Hepatocyte (in vitro differentiated cells): ENCODE results near the gene SERPINA12. TPM values are rescaled to one million over a fixed set of nuclear protein-coding genes. Genes with fewer than 3 reads are reported as not detected.
"Not testable (repeated sequence)": the region's sequence is repeated elsewhere in the genome, so short reads cannot be mapped to it uniquely, and the experiment has no call there.

Source experiments
- DNase-seq: peaks from one replicate; pipeline ENCODE4 v3.0.0-alpha.2; 2016; ENCODE audit warnings: low spot score
- H2AFZ ChIP-seq: fragments of 200-600 bp; sonication (generic); 2 replicates; pipeline ENCODE4 v1.6.0; 2016; ENCODE audit warnings: antibody characterized with exemption, mild to moderate bottlenecking
- H3K27ac ChIP-seq: fragments of 200-600 bp; sonication (generic); 2 replicates; pipeline ENCODE4 v1.5.1; 2016; ENCODE audit warnings: mild to moderate bottlenecking
- H3K27me3 ChIP-seq: fragments of 200-600 bp; sonication (generic); 2 replicates; pipeline ENCODE4 v1.6.1; 2016
- H3K36me3 ChIP-seq: fragments of 200-600 bp; sonication (generic); replicated peaks from 2 replicates; pipeline ENCODE4 v1.5.1; 2016; ENCODE audit warnings: low read depth; ENCODE audit not compliant: insufficient read depth
- H3K4me1 ChIP-seq: fragments of 200-600 bp; sonication (generic); 2 replicates; pipeline ENCODE4 v1.5.1; 2016; ENCODE audit warnings: mild to moderate bottlenecking, moderate library complexity; ENCODE audit not compliant: insufficient read depth
- H3K4me2 ChIP-seq: fragments of 200-600 bp; sonication (generic); 2 replicates; pipeline ENCODE4 v1.6.0; 2016
- H3K4me3 ChIP-seq: fragments of 200-600 bp; sonication (generic); 2 replicates; pipeline ENCODE4 v1.5.1; 2016; ENCODE audit warnings: mild to moderate bottlenecking
- H3K79me2 ChIP-seq: fragments of 200-600 bp; sonication (generic); 2 replicates; pipeline ENCODE4 v1.6.0; 2017; ENCODE audit warnings: mild to moderate bottlenecking
- H3K9me2 ChIP-seq: fragments of 200-600 bp; sonication (generic); replicated peaks from 2 replicates; pipeline ENCODE4 v1.6.0; 2017; ENCODE audit warnings: mild to moderate bottlenecking; ENCODE audit not compliant: insufficient read depth
- H3K9me3 ChIP-seq: fragments of 200-600 bp; sonication (generic); 2 replicates; pipeline ENCODE4 v1.5.1; 2016; ENCODE audit warnings: low read depth, mild to moderate bottlenecking
- H4K20me1 ChIP-seq: fragments of 200-600 bp; sonication (generic); 2 replicates; pipeline ENCODE4 v1.6.0; 2016; ENCODE audit warnings: mild to moderate bottlenecking; ENCODE audit not compliant: insufficient read depth, poor library complexity, severe bottlenecking
- EZH2 ChIP-seq: fragments of 200-600 bp; sonication (generic); IDR thresholded peaks from 2 replicates; pipeline ENCODE4 v1.6.1; 2016; ENCODE audit warnings: antibody characterized with exemption, mild to moderate bottlenecking, borderline replicate concordance
- EZH2phosphoT487 ChIP-seq: fragments of 200-600 bp; sonication (generic); IDR thresholded peaks from one replicate; pipeline ENCODE4 v1.6.1; 2018; ENCODE audit warnings: antibody characterized with exemption, mild to moderate bottlenecking, low read depth, moderate library complexity; ENCODE audit not compliant: unreplicated experiment, severe bottlenecking
- WGBS: methylation state at CpG from one replicate; pipeline ENCODE4 v1.1.6; 2016; ENCODE audit warnings: low lambda C conversion rate; ENCODE audit errors: missing lambda C conversion rate; 5-methylcytosine and 5-hydroxymethylcytosine counted together
- polyA plus RNA-seq: library from polyadenylated mRNA; unstranded; fragments of >200 nt; fragmentation: Nextera tagmentation; extraction: Ambion mirVana; gene quantifications from 2 replicates; pipeline ENCODE4 v1.2.1, GENCODE V29; 2016
- total RNA-seq: library from RNA; depleted of rRNA; stranded (reverse); fragments of >200 nt; gene quantifications from 2 replicates; pipeline ENCODE4 v1.2.3, GENCODE V29; 2014
- TF ChIP-seq, protein P1 (sequence below): fragments of 200-600 bp; sonication (generic); IDR thresholded peaks from 2 replicates; pipeline ENCODE4 v1.5.1; 2016; ENCODE audit warnings: antibody characterized with exemption, mild to moderate bottlenecking; ENCODE audit not compliant: poor library complexity

Gene SERPINA12
- total and polyA plus RNA-seq, 2 experiments from 2014 or later, result 0.25 TPM; not detected in 1

DNA sequence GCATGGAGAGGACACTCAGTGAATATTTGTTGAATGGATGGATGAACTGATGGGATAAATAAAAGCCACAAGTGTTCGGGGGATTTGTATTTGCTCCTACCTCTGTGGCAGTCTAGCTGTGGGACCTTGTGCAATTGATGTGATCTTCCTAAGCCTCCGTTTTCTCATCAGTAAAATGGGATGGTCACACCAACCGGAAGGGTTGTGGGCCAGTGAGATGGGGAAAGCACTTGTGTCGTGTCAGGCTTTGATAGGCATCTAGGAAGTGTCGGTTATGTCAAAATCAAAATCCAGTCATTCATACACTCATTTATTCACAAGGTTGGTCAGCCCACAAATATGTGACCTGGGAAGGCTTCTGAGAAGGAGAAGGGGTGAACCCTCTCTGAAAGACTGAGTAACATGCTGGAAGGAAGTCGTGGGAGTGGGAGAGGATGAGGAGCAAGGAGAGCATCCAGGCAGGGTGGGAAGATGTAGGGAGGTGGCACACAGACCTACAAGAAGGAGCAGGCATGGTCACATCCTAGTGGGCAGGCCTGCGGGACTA, 25.5 kb downstream of the SERPINA12 start:
- H3K9me3 ChIP-seq, result no peaks in the 10 kb centered on the region
- H4K20me1 ChIP-seq, result no peaks in the 10 kb centered on the region
- DNase-seq, result no peak
- no peak overlapping the region for H2AFZ ChIP-seq
- no peaks in the 10 kb centered on the region for H3K27me3 ChIP-seq
- no peak overlapping the region for H3K4me3 ChIP-seq
- no peaks in the 10 kb centered on the region for H3K36me3 ChIP-seq
- H3K4me2 ChIP-seq, result no peak overlapping the region
- TF ChIP-seq, protein P1, sequence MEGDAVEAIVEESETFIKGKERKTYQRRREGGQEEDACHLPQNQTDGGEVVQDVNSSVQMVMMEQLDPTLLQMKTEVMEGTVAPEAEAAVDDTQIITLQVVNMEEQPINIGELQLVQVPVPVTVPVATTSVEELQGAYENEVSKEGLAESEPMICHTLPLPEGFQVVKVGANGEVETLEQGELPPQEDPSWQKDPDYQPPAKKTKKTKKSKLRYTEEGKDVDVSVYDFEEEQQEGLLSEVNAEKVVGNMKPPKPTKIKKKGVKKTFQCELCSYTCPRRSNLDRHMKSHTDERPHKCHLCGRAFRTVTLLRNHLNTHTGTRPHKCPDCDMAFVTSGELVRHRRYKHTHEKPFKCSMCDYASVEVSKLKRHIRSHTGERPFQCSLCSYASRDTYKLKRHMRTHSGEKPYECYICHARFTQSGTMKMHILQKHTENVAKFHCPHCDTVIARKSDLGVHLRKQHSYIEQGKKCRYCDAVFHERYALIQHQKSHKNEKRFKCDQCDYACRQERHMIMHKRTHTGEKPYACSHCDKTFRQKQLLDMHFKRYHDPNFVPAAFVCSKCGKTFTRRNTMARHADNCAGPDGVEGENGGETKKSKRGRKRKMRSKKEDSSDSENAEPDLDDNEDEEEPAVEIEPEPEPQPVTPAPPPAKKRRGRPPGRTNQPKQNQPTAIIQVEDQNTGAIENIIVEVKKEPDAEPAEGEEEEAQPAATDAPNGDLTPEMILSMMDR, result no peak
- TF ChIP-seq EZH2, result no peak
- TF ChIP-seq EZH2phosphoT487, result no peak
- 89% methylated on average over 7 of the region's 7 CpGs for WGBS
- H3K27ac ChIP-seq, result no peak overlapping the region
- H3K4me1 ChIP-seq, result peaks cover 6% of the 10 kb centered on the region
- H3K9me2 ChIP-seq, result no peaks in the 10 kb centered on the region
- no peaks in the 10 kb centered on the region for H3K79me2 ChIP-seq

DNA sequence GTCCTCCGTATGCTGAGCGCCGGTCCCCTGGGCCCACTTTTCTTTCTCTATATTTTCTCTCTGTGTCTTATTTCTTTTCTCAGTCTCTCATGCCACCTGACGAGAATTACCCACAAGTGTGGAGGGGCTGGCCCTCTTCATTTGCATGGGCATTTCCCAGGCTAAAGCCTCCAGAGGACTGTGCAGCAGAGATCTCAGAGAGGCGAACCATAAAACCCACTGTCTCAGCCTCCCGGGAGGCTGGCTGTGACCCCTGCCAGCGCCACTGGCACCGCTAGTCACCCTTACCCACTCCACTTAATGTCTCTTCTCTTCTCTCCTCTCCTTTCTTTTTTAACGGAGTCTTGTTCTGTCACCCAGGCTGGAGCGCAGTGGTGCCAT, 26.2 kb downstream of the SERPINA12 start:
- Histone ChIP-seq H3K36me3 (no peaks in the 10 kb centered on the region), H4K20me1 (no peaks in the 10 kb centered on the region), H3K4me1 (peaks cover 6% of the 10 kb centered on the region), H3K4me3 (no peak overlapping the region), H3K79me2 (no peaks in the 10 kb centered on the region), H3K27ac (no peak overlapping the region), H3K9me2 (no peaks in the 10 kb centered on the region), H3K9me3 (peaks cover 3% of the 10 kb centered on the region), H3K27me3 (no peaks in the 10 kb centered on the region), H3K4me2 (no peak overlapping the region), H2AFZ (no peak overlapping the region)
- TF ChIP-seq EZH2phosphoT487, result no peak
- TF ChIP-seq, protein P1, result no peak
- TF ChIP-seq EZH2, result no peak
- no peak for DNase-seq
- WGBS, result 87% methylated on average over 10 of the region's 10 CpGs

- not testable (repeated sequence) for H3K4me1 ChIP-seq, H3K36me3 ChIP-seq, H2AFZ ChIP-seq, H3K9me2 ChIP-seq, H3K9me3 ChIP-seq, DNase-seq, H3K27me3 ChIP-seq, H3K79me2 ChIP-seq, H3K4me2 ChIP-seq, H3K4me3 ChIP-seq, H4K20me1 ChIP-seq
- H3K27ac ChIP-seq, result peak overlapping the region; percentile 40
- WGBS, result 80% methylated on average over 10 of the region's 10 CpGs
These were observed 26.9 kb downstream of the SERPINA12 start for GRCh38 chr14:94482132-94483070.

DNA sequence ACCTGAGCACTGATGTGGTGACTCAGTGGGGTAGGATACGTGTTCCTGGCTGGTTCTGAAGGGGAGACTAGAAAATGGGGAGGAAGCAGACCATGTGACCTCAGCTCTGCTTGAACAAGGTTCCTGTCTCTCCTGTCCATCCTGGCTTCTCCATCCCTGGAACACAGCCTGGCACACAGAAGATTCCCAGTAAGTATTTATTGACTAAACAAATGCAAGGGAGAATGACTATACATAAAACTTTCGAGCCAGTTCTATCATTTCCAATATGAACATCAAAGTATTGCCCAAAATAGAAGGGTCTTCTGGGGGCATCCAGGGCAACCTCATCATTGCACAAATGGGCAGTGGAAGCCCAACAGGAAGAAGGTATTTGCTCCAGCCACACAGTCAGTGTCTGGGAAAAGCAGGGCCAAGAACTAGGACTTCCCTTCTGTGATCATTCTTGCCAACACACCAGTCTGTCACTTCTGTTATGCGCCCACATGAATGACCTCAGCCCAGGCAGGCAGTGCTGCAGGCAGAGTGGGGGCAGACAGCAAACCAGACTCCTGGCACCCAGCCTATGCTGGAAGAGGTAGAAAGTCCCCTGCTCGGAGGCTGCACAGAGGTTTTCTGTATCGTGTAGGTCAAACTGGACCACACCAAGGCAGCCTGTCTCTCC, 27.7 kb downstream of the SERPINA12 start:
- Histone ChIP-seq H3K27ac (peak overlapping the region; percentile 40), H3K4me2 (peak overlapping the region; percentile 14), H2AFZ (no peak overlapping the region), H3K4me3 (no peak overlapping the region), H3K9me2 (no peaks in the 10 kb centered on the region), H3K36me3 (no peaks in the 10 kb centered on the region), H3K79me2 (no peaks in the 10 kb centered on the region), H3K27me3 (no peaks in the 10 kb centered on the region), H3K4me1 (peaks cover 6% of the 10 kb centered on the region), H4K20me1 (no peaks in the 10 kb centered on the region), H3K9me3 (peaks cover 4% of the 10 kb centered on the region)
- 86% methylated on average over 5 of the region's 5 CpGs for WGBS
- no peak for DNase-seq
- TF ChIP-seq EZH2phosphoT487, result no peak
- TF ChIP-seq, protein P1, result no peak
- TF ChIP-seq EZH2, result no peak
